HEK293 (cell line): ENCODE data around the gene CPNE2.

ENCODE experiments used
- CTCF ChIA-PET: fragments of 350-600 bp; formaldehyde crosslinking; extraction: SDS; loops from one replicate; lab custom pipeline; 2021; ENCODE audit warnings: antibody characterized with exemption; lab: Yijun Ruan, JAX
- POLR2A ChIA-PET: fragments of 300-600 bp; formaldehyde crosslinking; extraction: SDS; loops from one replicate; lab custom pipeline; 2020; ENCODE audit warnings: antibody characterized with exemption, inconsistent platforms; lab: Yijun Ruan, JAX
- H3K27ac ChIP-seq: fragments of 200-500 bp; sonication (Bioruptor generic); 2 replicates; pipeline ENCODE4 v1.5.1; 2014; ENCODE audit warnings: low read depth, low read length, control low read depth, inconsistent platforms; ENCODE audit errors: extremely low read depth
- H3K36me3 ChIP-seq, 2 experiments: fragments of 200-500 bp in 1 of 2; sonication (Bioruptor generic) in 1 of 2; 1 replicate in 1 of 2; 2 replicates in 1 of 2; pipeline ENCODE4 v1.5.1; 2014 to 2017; ENCODE audit warnings: inconsistent platforms in 2 of 2, low read length in 2 of 2; ENCODE audit not compliant: control insufficient read depth in 2 of 2, insufficient read depth in 1 of 2
- H3K4me1 ChIP-seq: fragments of 200-500 bp; sonication (Bioruptor generic); 2 replicates; pipeline ENCODE4 v1.5.1; 2014; ENCODE audit warnings: mild to moderate bottlenecking, low read length, inconsistent platforms; ENCODE audit not compliant: control insufficient read depth, insufficient read depth
- H3K4me3 ChIP-seq: 2 replicates; pipeline ENCODE4 v1.5.1; 2011; ENCODE audit warnings: low read depth, mild to moderate bottlenecking, control low read depth, low read length, moderate library complexity
- H3K9me3 ChIP-seq: fragments of 200-500 bp; sonication (Bioruptor generic); 2 replicates; pipeline ENCODE4 v1.5.1; 2014; ENCODE audit warnings: low read depth, low read length, inconsistent platforms; ENCODE audit not compliant: control insufficient read depth, insufficient read depth
- KLF9 ChIP-seq: fragments of 450-650 bp; formaldehyde crosslinking; IDR thresholded peaks from 2 replicates; pipeline ENCODE4 v1.5.1; 2016; ENCODE audit warnings: missing biosample characterization, missing genetic modification characterization, low read depth
- PRDM1 ChIP-seq: fragments of 450-650 bp; formaldehyde crosslinking; IDR thresholded peaks from 2 replicates; pipeline ENCODE4; 2016; ENCODE audit warnings: missing biosample characterization, missing genetic modification characterization
- PRDM4 ChIP-seq: fragments of 450-650 bp; formaldehyde crosslinking; IDR thresholded peaks from 2 replicates; pipeline ENCODE4 v1.5.1; 2017; ENCODE audit warnings: missing biosample characterization, missing genetic modification characterization
- SALL2 ChIP-seq: fragments of 450-650 bp; formaldehyde crosslinking; IDR thresholded peaks from 2 replicates; pipeline ENCODE4 v1.5.0; 2017; ENCODE audit warnings: missing biosample characterization, mild to moderate bottlenecking, missing genetic modification characterization, borderline replicate concordance
- SETDB1 ChIP-seq: IDR thresholded peaks from one replicate; pipeline ENCODE4 v1.6.1; 2017; ENCODE audit warnings: mild to moderate bottlenecking, low read length, moderate library complexity, mixed read lengths; ENCODE audit not compliant: insufficient read length
- SP7 ChIP-seq: fragments of 450-650 bp; formaldehyde crosslinking; IDR thresholded peaks from 2 replicates; pipeline ENCODE4 v1.5.1; 2016; ENCODE audit warnings: missing biosample characterization, missing genetic modification characterization
- ZBTB6 ChIP-seq: fragments of 450-650 bp; formaldehyde crosslinking; IDR thresholded peaks from 2 replicates; pipeline ENCODE4 v1.5.1; 2017; ENCODE audit warnings: missing biosample characterization, missing genetic modification characterization
- ZBTB8A ChIP-seq: fragments of 450-650 bp; formaldehyde crosslinking; IDR thresholded peaks from 2 replicates; pipeline ENCODE4 v1.5.1; 2016; ENCODE audit warnings: missing biosample characterization, missing genetic modification characterization
- ZFP37 ChIP-seq: fragments of 450-650 bp; formaldehyde crosslinking; IDR thresholded peaks from 2 replicates; pipeline ENCODE4 v1.5.1; 2016; ENCODE audit warnings: missing biosample characterization, missing genetic modification characterization
- ZNF138 ChIP-seq: fragments of 450-650 bp; formaldehyde crosslinking; IDR thresholded peaks from 2 replicates; pipeline ENCODE4 v1.5.1; 2016; ENCODE audit warnings: missing biosample characterization, missing genetic modification characterization, borderline replicate concordance
- ZNF214 ChIP-seq: fragments of 450-650 bp; formaldehyde crosslinking; IDR thresholded peaks from 2 replicates; pipeline ENCODE4 v1.5.1; 2017; ENCODE audit warnings: missing biosample characterization, mild to moderate bottlenecking, missing genetic modification characterization, borderline replicate concordance
- ZNF292 ChIP-seq: fragments of 450-650 bp; formaldehyde crosslinking; IDR thresholded peaks from 2 replicates; pipeline ENCODE4 v1.5.1; 2016; ENCODE audit warnings: low read depth, missing biosample characterization, missing genetic modification characterization, borderline replicate concordance
- ZNF341 ChIP-seq: fragments of 450-650 bp; formaldehyde crosslinking; IDR thresholded peaks from 2 replicates; pipeline ENCODE4; 2016; ENCODE audit warnings: low read depth, missing biosample characterization, missing genetic modification characterization
- ZNF37A ChIP-seq: fragments of 450-650 bp; IDR thresholded peaks from 2 replicates; pipeline ENCODE4 v1.5.1; 2018; ENCODE audit warnings: missing biosample characterization, missing genetic modification characterization
- ZNF549 ChIP-seq: fragments of 450-650 bp; IDR thresholded peaks from 2 replicates; pipeline ENCODE4 v1.5.1; 2018; ENCODE audit warnings: missing biosample characterization, missing genetic modification characterization, mild to moderate bottlenecking, inconsistent platforms, moderate library complexity
- ZNF677 ChIP-seq: fragments of 450-650 bp; IDR thresholded peaks from 2 replicates; pipeline ENCODE4 v1.5.0; 2018; ENCODE audit warnings: missing biosample characterization, mild to moderate bottlenecking, missing genetic modification characterization, moderate library complexity
- ZNF707 ChIP-seq: fragments of 450-650 bp; formaldehyde crosslinking; IDR thresholded peaks from 2 replicates; pipeline ENCODE4 v1.5.1; 2016; ENCODE audit warnings: missing biosample characterization, missing genetic modification characterization
- ZNF747 ChIP-seq: fragments of 450-650 bp; formaldehyde crosslinking; IDR thresholded peaks from 2 replicates; pipeline ENCODE4 v1.5.1; 2016; ENCODE audit warnings: missing biosample characterization, missing genetic modification characterization
- ZNF777 ChIP-seq: fragments of 450-650 bp; formaldehyde crosslinking; IDR thresholded peaks from 2 replicates; pipeline ENCODE4 v1.5.1; 2017; ENCODE audit warnings: missing biosample characterization, missing genetic modification characterization, borderline replicate concordance
- TF ChIP-seq, protein P1 (sequence below): fragments of 450-650 bp; formaldehyde crosslinking; conservative IDR thresholded peaks from 2 replicates; pipeline ENCODE4 v1.5.1; 2016; ENCODE audit warnings: low read depth, missing biosample characterization, missing genetic modification characterization
- TF ChIP-seq, protein P2 (sequence below): fragments of 450-650 bp; formaldehyde crosslinking; IDR thresholded peaks from 2 replicates; pipeline ENCODE4 v1.5.1; 2016; ENCODE audit warnings: missing biosample characterization, missing genetic modification characterization
- TF ChIP-seq, protein P3 (sequence below): fragments of 450-650 bp; formaldehyde crosslinking; IDR thresholded peaks from 2 replicates; pipeline ENCODE4 v1.5.1; 2016; ENCODE audit warnings: missing biosample characterization, missing genetic modification characterization

Gene CPNE2

DNA sequence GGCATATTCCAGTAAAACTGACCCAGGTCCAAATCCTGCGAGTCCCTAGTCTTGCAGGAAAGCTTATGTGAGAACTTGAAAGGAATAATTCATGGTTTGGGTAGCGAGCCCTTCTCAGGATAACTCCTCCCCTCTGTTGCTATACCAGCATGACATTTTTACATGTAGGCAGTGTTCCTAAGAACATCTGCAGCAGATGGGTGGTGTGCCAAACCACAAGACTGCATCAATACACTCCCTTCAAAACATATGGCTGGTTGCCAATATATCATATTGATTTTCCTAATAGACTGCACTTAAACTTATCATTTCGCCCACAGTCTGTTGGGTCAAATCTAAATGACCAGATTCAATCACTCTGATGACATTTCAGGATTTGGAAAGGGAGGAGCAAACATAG is 73.6 kb downstream of the CPNE2 start:
- H3K27ac ChIP-seq, result no peak overlapping the region
- no peak overlapping the region for H3K4me3 ChIP-seq
- ChIA-PET CTCF (interaction anchor here (0.7 to 2.2 kb wide), 2 partner anchors 80 to 82 kb away, joined by 3 to 17 read pairs; no protein-coding TSS in a partner anchor), POLR2A (no interaction called here)
- no peaks in the 10 kb centered on the region for H3K9me3 ChIP-seq
- peaks cover 44 to 77% of the 10 kb centered on the region in 2 experiments for H3K36me3 ChIP-seq
- no peaks in the 10 kb centered on the region for H3K4me1 ChIP-seq
- no peak for TF ChIP-seq ZNF138 (tag by site-specific recombination)
- TF ChIP-seq PRDM1 (tag by site-specific recombination), result no peak
- TF ChIP-seq ZNF292 (tag by site-specific recombination), result no peak
- TF ChIP-seq KLF9 (tag by site-specific recombination), result no peak
- TF ChIP-seq, protein P1, sequence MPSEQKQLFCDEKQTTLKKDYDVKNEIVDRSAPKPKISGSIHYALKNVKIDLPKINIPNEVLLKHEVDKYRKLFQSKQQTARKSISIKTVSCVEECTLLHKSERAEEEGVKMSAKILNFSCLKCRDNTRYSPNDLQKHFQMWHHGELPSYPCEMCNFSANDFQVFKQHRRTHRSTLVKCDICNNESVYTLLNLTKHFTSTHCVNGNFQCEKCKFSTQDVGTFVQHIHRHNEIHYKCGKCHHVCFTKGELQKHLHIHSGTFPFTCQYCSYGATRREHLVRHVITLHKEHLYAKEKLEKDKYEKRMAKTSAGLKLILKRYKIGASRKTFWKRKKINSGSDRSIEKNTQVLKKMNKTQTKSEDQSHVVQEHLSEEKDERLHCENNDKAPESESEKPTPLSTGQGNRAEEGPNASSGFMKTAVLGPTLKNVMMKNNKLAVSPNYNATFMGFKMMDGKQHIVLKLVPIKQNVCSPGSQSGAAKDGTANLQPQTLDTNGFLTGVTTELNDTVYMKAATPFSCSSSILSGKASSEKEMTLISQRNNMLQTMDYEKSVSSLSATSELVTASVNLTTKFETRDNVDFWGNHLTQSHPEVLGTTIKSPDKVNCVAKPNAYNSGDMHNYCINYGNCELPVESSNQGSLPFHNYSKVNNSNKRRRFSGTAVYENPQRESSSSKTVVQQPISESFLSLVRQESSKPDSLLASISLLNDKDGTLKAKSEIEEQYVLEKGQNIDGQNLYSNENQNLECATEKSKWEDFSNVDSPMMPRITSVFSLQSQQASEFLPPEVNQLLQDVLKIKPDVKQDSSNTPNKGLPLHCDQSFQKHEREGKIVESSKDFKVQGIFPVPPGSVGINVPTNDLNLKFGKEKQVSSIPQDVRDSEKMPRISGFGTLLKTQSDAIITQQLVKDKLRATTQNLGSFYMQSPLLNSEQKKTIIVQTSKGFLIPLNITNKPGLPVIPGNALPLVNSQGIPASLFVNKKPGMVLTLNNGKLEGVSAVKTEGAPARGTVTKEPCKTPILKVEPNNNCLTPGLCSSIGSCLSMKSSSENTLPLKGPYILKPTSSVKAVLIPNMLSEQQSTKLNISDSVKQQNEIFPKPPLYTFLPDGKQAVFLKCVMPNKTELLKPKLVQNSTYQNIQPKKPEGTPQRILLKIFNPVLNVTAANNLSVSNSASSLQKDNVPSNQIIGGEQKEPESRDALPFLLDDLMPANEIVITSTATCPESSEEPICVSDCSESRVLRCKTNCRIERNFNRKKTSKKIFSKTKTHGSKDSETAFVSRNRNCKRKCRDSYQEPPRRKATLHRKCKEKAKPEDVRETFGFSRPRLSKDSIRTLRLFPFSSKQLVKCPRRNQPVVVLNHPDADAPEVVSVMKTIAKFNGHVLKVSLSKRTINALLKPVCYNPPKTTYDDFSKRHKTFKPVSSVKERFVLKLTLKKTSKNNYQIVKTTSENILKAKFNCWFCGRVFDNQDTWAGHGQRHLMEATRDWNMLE (tag by site-specific recombination), result no peak
- no peak for TF ChIP-seq ZNF214 (tag by site-specific recombination)
- TF ChIP-seq ZNF777, result no peak
- TF ChIP-seq ZNF37A (tag by site-specific recombination), result no peak

DNA sequence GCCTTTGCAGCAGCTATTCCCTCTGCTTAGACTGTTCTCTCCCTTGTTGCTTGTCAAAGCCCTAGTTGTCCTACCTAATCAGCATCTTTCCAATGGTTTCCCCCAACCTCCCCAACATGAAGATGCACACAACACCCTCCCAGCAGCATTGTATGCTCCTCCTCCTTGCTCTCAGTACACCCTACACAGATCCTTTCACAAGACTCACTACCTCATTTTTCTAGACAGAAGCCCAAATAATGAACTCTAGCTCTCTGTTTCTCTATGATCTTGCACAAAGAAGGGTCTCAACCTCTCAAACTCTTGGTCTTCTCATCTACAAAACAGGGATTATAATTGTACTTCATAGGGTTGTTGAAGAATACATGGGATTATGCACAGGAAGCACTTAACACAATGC is 74.1 kb downstream of the CPNE2 start:
- Histone ChIP-seq H3K4me1 (no peaks in the 10 kb centered on the region), H3K27ac (no peak overlapping the region), H3K4me3 (no peak overlapping the region), H3K36me3 (peaks cover 47 to 79% of the 10 kb centered on the region in 2 experiments), H3K9me3 (no peaks in the 10 kb centered on the region)
- no peak for TF ChIP-seq ZNF549
- no peak for TF ChIP-seq ZBTB6
- TF ChIP-seq, protein P2, sequence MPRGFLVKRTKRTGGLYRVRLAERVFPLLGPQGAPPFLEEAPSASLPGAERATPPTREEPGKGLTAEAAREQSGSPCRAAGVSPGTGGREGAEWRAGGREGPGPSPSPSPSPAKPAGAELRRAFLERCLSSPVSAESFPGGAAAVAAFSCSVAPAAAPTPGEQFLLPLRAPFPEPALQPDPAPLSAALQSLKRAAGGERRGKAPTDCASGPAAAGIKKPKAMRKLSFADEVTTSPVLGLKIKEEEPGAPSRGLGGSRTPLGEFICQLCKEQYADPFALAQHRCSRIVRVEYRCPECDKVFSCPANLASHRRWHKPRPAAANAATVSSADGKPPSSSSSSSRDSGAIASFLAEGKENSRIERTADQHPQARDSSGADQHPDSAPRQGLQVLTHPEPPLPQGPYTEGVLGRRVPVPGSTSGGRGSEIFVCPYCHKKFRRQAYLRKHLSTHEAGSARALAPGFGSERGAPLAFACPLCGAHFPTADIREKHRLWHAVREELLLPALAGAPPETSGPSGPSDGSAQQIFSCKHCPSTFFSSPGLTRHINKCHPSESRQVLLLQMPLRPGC (tag by site-specific recombination), result no peak
- TF ChIP-seq SALL2, result no peak
- ChIA-PET CTCF (interaction anchor here (0.5 to 2.2 kb wide), 5 partner anchors 80 to 300 kb away, joined by 3 to 17 read pairs (median 4); no protein-coding TSS in a partner anchor), POLR2A (no interaction called here)

DNA sequence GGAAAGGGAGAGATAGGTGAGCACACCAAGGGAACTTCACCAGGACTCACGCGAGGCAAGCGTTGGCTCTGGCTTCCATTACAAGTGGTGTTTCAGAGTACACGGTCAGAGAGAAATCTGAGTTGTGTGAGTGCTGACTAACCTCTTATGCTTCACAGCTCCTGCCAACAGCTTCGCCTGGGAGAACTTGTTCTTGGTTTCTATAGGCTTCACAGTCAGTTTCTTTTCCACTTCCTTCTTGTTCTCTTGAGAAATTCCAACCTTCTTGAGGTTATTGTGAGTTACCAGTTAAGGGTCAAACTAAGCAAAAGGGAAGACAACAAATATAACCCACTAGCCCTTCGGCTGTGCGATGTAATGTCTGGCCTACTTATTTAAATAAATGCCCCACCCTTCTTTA is 74.6 kb downstream of the CPNE2 start:
- CTCF ChIA-PET, result interaction anchor here (0.5 to 2.2 kb wide), 4 partner anchors 83 to 300 kb away, joined by 3 to 17 read pairs (median 4); no protein-coding TSS in a partner anchor
- no peak overlapping the region for H3K27ac ChIP-seq

More for the DNA sequence above, 74.6 kb downstream of the CPNE2 start:
- POLR2A ChIA-PET, result no interaction called here
- Histone ChIP-seq H3K4me3 (no peak overlapping the region), H3K36me3 (peaks cover 44 to 82% of the 10 kb centered on the region in 2 experiments), H3K9me3 (no peaks in the 10 kb centered on the region), H3K4me1 (no peaks in the 10 kb centered on the region)
- TF ChIP-seq, protein P3, sequence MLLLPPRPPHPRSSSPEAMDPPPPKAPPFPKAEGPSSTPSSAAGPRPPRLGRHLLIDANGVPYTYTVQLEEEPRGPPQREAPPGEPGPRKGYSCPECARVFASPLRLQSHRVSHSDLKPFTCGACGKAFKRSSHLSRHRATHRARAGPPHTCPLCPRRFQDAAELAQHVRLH (tag by site-specific recombination), result no peak
- no peak for TF ChIP-seq ZNF677 (tag by site-specific recombination)
- TF ChIP-seq PRDM4 (tag by site-specific recombination), result no peak
- no peak for TF ChIP-seq ZNF341 (tag by site-specific recombination)
- TF ChIP-seq SP7, result no peak
- TF ChIP-seq ZFP37 (tag by site-specific recombination), result no peak
- TF ChIP-seq ZNF747 (tag by site-specific recombination), result no peak
- TF ChIP-seq ZNF138 (tag by site-specific recombination), result no peak
- TF ChIP-seq SETDB1, result no peak
- no peak for TF ChIP-seq ZBTB8A (tag by site-specific recombination)
- no peak for TF ChIP-seq ZNF707 (tag by site-specific recombination)
